ENCODE results near the gene SURF1.
A peak's percentile ranks its signal among the peaks of the same experiment; 100 is the strongest.

The SURF1 gene

GRCh38 chr9:133351526-133351907, 4.8 kb downstream of the SURF1 start:
- peak; percentile 83 for DNase-seq (ENCODE audit: low read depth)
- H3K4me3 ChIP-seq (ENCODE audit: control insufficient read depth, low read depth, low read length) = no peak overlapping the region
- TF ChIP-seq CTCF (conservative IDR thresholded peaks at IDR 0.05; ENCODE audit: control insufficient read depth, insufficient read depth, low read depth, low read length) = no peak

- no peak for DNase-seq (ENCODE audit: low read depth)
- TF ChIP-seq CTCF (conservative IDR thresholded peaks at IDR 0.05; ENCODE audit: control insufficient read depth, insufficient read depth, low read depth, low read length) = no peak
- H3K4me3 ChIP-seq (ENCODE audit: control insufficient read depth, low read depth, low read length) = peak overlapping the region; percentile 99
Observed at GRCh38 chr9:133349965-133350616, 6.2 kb downstream of the SURF1 start.

- no peak for DNase-seq (ENCODE audit: low read depth)
- no peak for TF ChIP-seq CTCF (conservative IDR thresholded peaks at IDR 0.05; ENCODE audit: control insufficient read depth, insufficient read depth, low read depth, low read length)
- H3K4me3 ChIP-seq (ENCODE audit: control insufficient read depth, low read depth, low read length) = peak overlapping the region; percentile 99
Observed at GRCh38 chr9:133348718-133349573, 7.3 kb downstream of the SURF1 start.

- TF ChIP-seq CTCF (conservative IDR thresholded peaks at IDR 0.05; ENCODE audit: control insufficient read depth, insufficient read depth, low read depth, low read length) = no peak
- peak within 1 kb of the TSS; percentile 99 for H3K4me3 ChIP-seq (ENCODE audit: control insufficient read depth, low read depth, low read length)
- DNase-seq (ENCODE audit: low read depth) = peak; percentile 96
Observed at GRCh38 chr9:133347985-133348717, 8.1 kb downstream of the SURF1 start, which contains the start of the genes MED22 and RPL7A. TSS of gene MED22 (minus strand) at chr9:133348131. CDS start at chr9:133346662, 1,469 bp downstream. TSS of gene RPL7A (plus strand) at chr9:133348218. CDS start at chr9:133348244, 26 bp downstream.

- TF ChIP-seq CTCF (conservative IDR thresholded peaks at IDR 0.05; ENCODE audit: control insufficient read depth, insufficient read depth, low read depth, low read length) = no peak
- no peak for DNase-seq (ENCODE audit: low read depth)
- peak overlapping the region; percentile 99 for H3K4me3 ChIP-seq (ENCODE audit: control insufficient read depth, low read depth, low read length)
Observed at GRCh38 chr9:133347515-133347984, 8.7 kb downstream of the SURF1 start.

- TF ChIP-seq CTCF (conservative IDR thresholded peaks at IDR 0.05; ENCODE audit: control insufficient read depth, insufficient read depth, low read depth, low read length) = no peak
- peak overlapping the region; percentile 99 for H3K4me3 ChIP-seq (ENCODE audit: control insufficient read depth, low read depth, low read length)
- no peak for DNase-seq (ENCODE audit: low read depth)
Observed at GRCh38 chr9:133346021-133346785, 10.1 kb downstream of the SURF1 start.
